Islet precursor cell (in vitro differentiated cells): ENCODE data around the gene CIT.

Experiments used
- DNase-seq: peaks from one replicate; pipeline ENCODE4 v3.0.0-alpha.2; 2018

CIT gene

GRCh38 chr12:119692410-119692809 is 184.7 kb downstream of the CIT start:
- no peak for DNase-seq

- DNase-seq: no peak
Observed at GRCh38 chr12:119691202-119691810, 185.8 kb downstream of the CIT start.

GRCh38 chr12:119689935-119690500 is 187.1 kb downstream of the CIT start:
- DNase-seq: no peak

GRCh38 chr12:119687879-119688278 is 189.2 kb downstream of the CIT start:
- no peak for DNase-seq

- no peak for DNase-seq
Observed at GRCh38 chr12:119687406-119687805, 189.7 kb downstream of the CIT start.

- no peak for DNase-seq
Observed at GRCh38 chr12:119686776-119687175, 190.3 kb downstream of the CIT start.

- no peak for DNase-seq
Observed at GRCh38 chr12:119686355-119686754, 190.8 kb downstream of the CIT start.

- no peak for DNase-seq
Observed at GRCh38 chr12:119685375-119685774, 191.7 kb downstream of the CIT start.

- no peak for DNase-seq
Observed at GRCh38 chr12:119684711-119685369, 192.3 kb downstream of the CIT start.

- DNase-seq: no peak
Observed at GRCh38 chr12:119683816-119684215, 193.3 kb downstream of the CIT start.

GRCh38 chr12:119683413-119683812 is 193.7 kb downstream of the CIT start:
- DNase-seq: no peak

GRCh38 chr12:119682639-119683252 is 194.4 kb downstream of the CIT start:
- no peak for DNase-seq

- DNase-seq: no peak
Observed at GRCh38 chr12:119681728-119682638, 195.1 kb downstream of the CIT start.

GRCh38 chr12:119681111-119681510 is 196.0 kb downstream of the CIT start:
- DNase-seq: no peak

GRCh38 chr12:119679490-119679889 is 197.6 kb downstream of the CIT start:
- no peak for DNase-seq

GRCh38 chr12:119679081-119679480 is 198.0 kb downstream of the CIT start:
- DNase-seq: no peak

GRCh38 chr12:119678459-119678858 is 198.7 kb downstream of the CIT start:
- DNase-seq: peak; percentile 52

- DNase-seq: no peak
Observed at GRCh38 chr12:119676573-119676972, 200.5 kb downstream of the CIT start.

- DNase-seq: no peak
Observed at GRCh38 chr12:119676022-119676421, 201.1 kb downstream of the CIT start.

- no peak for DNase-seq
Observed at GRCh38 chr12:119674560-119674959, 202.6 kb downstream of the CIT start.

- DNase-seq: no peak
Observed at GRCh38 chr12:119673634-119674033, 203.5 kb downstream of the CIT start.

- DNase-seq: no peak
Observed at GRCh38 chr12:119672194-119672593, 204.9 kb downstream of the CIT start.

- no peak for DNase-seq
Observed at GRCh38 chr12:119671070-119671469, 206.1 kb downstream of the CIT start.
